BLaER1 (cell line): ENCODE results near the gene RBBP4.
"Not testable (repeated sequence)": the region's sequence is repeated elsewhere in the genome, so short reads cannot be mapped to it uniquely, and the experiment has no call there.

Source experiments
- H3K27ac ChIP-seq: shearing (Covaris generic); formaldehyde crosslinking; 2 replicates; pipeline ENCODE4 v1.8.1; 2022
- H3K27me3 ChIP-seq: shearing (Covaris generic); formaldehyde crosslinking; 2 replicates; pipeline ENCODE4 v1.8.1; 2022
- H3K36me3 ChIP-seq: shearing (Covaris generic); formaldehyde crosslinking; 2 replicates; pipeline ENCODE4 v1.8.1; 2022
- H3K4me1 ChIP-seq: shearing (Covaris generic); formaldehyde crosslinking; 2 replicates; pipeline ENCODE4 v1.8.1; 2022
- H3K4me2 ChIP-seq: shearing (Covaris generic); formaldehyde crosslinking; 2 replicates; pipeline ENCODE4 v1.8.1; 2022
- H3K4me3 ChIP-seq: shearing (Covaris generic); formaldehyde crosslinking; 2 replicates; pipeline ENCODE4 v1.8.1; 2022
- H3K9ac ChIP-seq: shearing (Covaris generic); formaldehyde crosslinking; 2 replicates; pipeline ENCODE4 v1.8.1; 2022
- H3K9me3 ChIP-seq: shearing (Covaris generic); formaldehyde crosslinking; 2 replicates; pipeline ENCODE4 v1.8.1; 2022
- H4K20me1 ChIP-seq: shearing (Covaris generic); formaldehyde crosslinking; 2 replicates; pipeline ENCODE4 v1.8.1; 2022
- Cebpa-rat ChIP-seq: shearing (Covaris generic); IDR thresholded peaks from 2 replicates; pipeline ENCODE4 v1.8.1; 2022

RBBP4 gene

DNA sequence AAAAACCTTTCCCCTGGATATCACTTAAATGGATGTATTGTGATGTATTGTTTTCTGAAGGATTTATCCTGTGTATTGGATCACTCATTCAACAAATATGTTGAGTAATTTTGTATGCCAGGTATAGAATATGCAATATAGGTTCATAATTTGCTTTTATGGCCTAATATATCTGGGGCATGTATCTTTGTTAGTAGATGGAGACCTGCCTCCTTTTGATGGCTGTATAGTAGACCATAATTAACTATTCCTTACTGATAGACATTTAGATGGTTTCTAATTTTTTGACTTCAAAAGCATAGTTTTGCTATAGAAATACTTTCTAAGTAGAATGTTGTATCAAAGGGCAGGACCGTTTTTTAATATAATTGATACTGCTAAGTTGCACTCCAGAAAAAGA, 8.6 kb downstream of the RBBP4 start:
- H3K9me3 ChIP-seq, result no peaks in the 10 kb centered on the region
- peaks cover 24% of the 10 kb centered on the region for H3K4me1 ChIP-seq
- no peak overlapping the region for H3K27ac ChIP-seq
- H3K4me2 ChIP-seq, result no peak overlapping the region
- H3K27me3 ChIP-seq, result no peaks in the 10 kb centered on the region
- H3K9ac ChIP-seq, result no peak overlapping the region
- H3K4me3 ChIP-seq, result no peak overlapping the region
- H4K20me1 ChIP-seq, result peaks cover 96% of the 10 kb centered on the region
- H3K36me3 ChIP-seq, result peaks cover 97% of the 10 kb centered on the region
- no peak for TF ChIP-seq Cebpa-rat

GRCh38 chr1:32665915-32666314, 14.9 kb downstream of the RBBP4 start:
- no peak for TF ChIP-seq Cebpa-rat
- peaks cover 100% of the 10 kb centered on the region for H3K36me3 ChIP-seq

DNA sequence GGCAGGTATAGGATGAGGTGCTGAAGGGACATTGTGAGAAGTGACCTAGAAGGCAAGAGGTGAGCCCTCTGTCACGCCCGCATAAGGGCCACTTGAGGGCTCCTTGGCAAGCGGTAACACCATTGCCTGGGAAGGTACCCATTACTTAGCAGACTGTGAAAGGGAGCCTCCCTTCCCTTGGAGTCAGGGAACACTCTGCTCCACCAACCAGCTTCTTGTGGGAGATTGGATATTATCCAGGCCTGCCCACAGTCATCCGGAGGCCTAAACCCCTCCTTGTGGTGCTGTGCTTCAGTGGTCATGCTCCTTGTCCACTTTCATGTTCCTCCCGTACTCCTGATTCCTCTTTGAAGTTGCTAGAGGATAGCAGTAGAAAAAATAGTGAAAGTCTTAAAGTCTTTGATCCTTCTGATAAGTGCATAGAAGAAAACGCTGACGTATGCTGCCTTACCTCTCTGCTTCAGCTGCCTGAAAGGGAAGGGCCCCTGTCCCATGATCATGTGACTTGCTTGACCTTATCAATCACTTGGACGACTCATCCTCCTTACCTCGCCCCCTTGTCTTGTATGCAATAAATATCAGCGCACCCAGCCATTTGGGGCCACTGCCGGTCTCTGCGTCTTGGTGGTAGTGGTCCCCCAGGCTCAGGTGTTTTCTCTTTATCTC, 16.0 kb downstream of the RBBP4 start:
- Histone ChIP-seq H3K36me3 (peaks cover 100% of the 10 kb centered on the region), H4K20me1 (peaks cover 96% of the 10 kb centered on the region), H3K4me3 (no peak overlapping the region), H3K9ac (no peak overlapping the region), H3K27ac (no peak overlapping the region), H3K4me1 (no peaks in the 10 kb centered on the region), H3K4me2 (no peak overlapping the region), H3K9me3 (no peaks in the 10 kb centered on the region), H3K27me3 (no peaks in the 10 kb centered on the region)
- TF ChIP-seq Cebpa-rat, result no peak

More at GRCh38 chr1:32665915-32666314, 14.9 kb downstream of the RBBP4 start:
- Histone ChIP-seq H3K4me2 (no peak overlapping the region), H3K9me3 (no peaks in the 10 kb centered on the region), H3K4me3 (no peak overlapping the region), H3K9ac (no peak overlapping the region), H3K4me1 (no peaks in the 10 kb centered on the region), H3K27me3 (no peaks in the 10 kb centered on the region), H4K20me1 (peaks cover 96% of the 10 kb centered on the region), H3K27ac (no peak overlapping the region)

DNA sequence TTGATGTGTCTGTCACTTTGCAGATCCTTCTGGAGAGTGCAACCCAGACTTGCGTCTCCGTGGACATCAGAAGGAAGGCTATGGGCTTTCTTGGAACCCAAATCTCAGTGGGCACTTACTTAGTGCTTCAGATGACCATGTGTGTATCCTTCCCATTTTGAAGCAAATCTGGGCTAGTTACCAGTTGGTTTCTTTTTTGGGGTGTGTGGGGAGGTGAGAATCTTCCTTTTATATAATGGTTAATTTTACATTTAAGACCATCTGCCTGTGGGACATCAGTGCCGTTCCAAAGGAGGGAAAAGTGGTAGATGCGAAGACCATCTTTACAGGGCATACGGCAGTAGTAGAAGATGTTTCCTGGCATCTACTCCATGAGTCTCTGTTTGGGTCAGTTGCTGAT, 17.7 kb downstream of the RBBP4 start:
- peaks cover 96% of the 10 kb centered on the region for H4K20me1 ChIP-seq
- not testable (repeated sequence) for H3K9me3 ChIP-seq, H3K9ac ChIP-seq, H3K27me3 ChIP-seq, H3K4me1 ChIP-seq, H3K27ac ChIP-seq, H3K4me3 ChIP-seq, H3K4me2 ChIP-seq
- peaks cover 100% of the 10 kb centered on the region for H3K36me3 ChIP-seq

DNA sequence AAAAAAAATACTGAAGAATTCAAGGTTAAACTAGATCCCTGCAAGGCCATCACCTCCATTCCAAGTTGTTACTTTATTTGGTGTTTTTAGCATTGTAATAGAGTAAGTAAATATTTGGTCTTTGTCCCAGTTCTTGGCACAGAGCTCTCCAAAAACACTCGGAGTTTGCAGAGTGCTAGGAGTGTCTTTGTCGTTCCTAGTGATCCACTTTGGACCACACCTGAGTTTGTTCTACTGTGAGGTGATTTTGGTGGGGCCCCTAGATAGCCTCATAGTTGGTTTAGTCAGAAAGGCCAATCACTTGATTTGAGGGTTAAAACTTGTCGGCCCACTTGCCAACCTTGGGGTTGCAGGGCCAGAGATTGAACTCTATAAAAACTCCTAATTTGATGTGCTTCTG, 25.9 kb downstream of the RBBP4 start:
- no peak overlapping the region for H3K4me3 ChIP-seq
- no peak overlapping the region for H3K9ac ChIP-seq
- H3K4me2 ChIP-seq, result no peak overlapping the region
- TF ChIP-seq Cebpa-rat, result no peak
- no peaks in the 10 kb centered on the region for H3K9me3 ChIP-seq
- no peaks in the 10 kb centered on the region for H3K4me1 ChIP-seq
- no peak overlapping the region for H3K27ac ChIP-seq
- no peaks in the 10 kb centered on the region for H3K27me3 ChIP-seq
- peaks cover 97% of the 10 kb centered on the region for H3K36me3 ChIP-seq
- H4K20me1 ChIP-seq, result peaks cover 72% of the 10 kb centered on the region

DNA sequence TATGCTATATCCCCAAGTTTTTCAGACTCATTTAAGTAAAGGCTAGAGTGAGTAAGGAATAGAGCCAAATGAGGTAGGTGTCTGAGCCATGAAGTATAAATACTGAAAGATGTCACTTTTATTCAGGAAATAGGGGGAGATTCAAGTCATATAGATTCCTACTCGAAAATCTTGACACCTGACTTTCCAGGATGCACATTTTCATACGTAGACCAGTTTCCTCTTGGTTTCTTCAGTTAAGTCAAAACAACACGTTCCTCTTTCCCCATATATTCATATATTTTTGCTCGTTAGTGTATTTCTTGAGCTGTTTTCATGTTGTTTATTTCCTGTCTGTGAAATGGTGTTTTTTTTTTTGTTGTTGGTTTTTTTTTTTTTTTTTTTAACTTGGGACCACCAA, 29.0 kb downstream of the RBBP4 start:
- not testable (repeated sequence) for H3K27ac ChIP-seq, H3K4me3 ChIP-seq, H3K4me1 ChIP-seq, H3K27me3 ChIP-seq, H3K4me2 ChIP-seq, H3K9ac ChIP-seq, H3K9me3 ChIP-seq
- Histone ChIP-seq H3K36me3 (peaks cover 97% of the 10 kb centered on the region), H4K20me1 (peaks cover 52% of the 10 kb centered on the region)

DNA sequence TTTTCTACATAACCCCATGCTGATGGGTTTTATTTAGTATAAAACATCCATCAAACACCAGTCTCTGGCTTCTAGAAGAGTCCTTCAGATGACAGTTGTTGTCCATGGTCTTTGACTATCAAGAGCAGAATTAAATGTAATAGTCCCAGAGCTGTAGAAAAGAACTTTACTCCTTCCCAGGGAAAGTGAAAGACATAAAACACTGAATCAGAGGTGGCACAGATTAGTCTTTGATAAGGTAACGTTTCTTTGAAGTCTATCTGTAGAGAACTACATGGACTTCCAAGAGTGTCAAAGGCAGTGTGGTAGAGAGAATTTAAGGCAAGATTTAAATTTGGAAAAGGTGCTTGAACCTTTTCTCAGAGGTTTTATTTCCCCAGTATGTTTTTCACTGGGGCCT, 29.6 kb downstream of the RBBP4 start:
- H3K27ac ChIP-seq, result no peak overlapping the region
- H3K27me3 ChIP-seq, result no peaks in the 10 kb centered on the region
- no peak overlapping the region for H3K4me2 ChIP-seq
- H3K9ac ChIP-seq, result no peak overlapping the region
- H3K4me1 ChIP-seq, result no peaks in the 10 kb centered on the region
- no peak for TF ChIP-seq Cebpa-rat
- H3K4me3 ChIP-seq, result no peak overlapping the region
- peaks cover 49% of the 10 kb centered on the region for H4K20me1 ChIP-seq
- no peaks in the 10 kb centered on the region for H3K9me3 ChIP-seq
- H3K36me3 ChIP-seq, result peaks cover 97% of the 10 kb centered on the region

- no peaks in the 10 kb centered on the region for H3K27me3 ChIP-seq
- H3K9me3 ChIP-seq, result no peaks in the 10 kb centered on the region
- no peak overlapping the region for H3K4me3 ChIP-seq
- no peak for TF ChIP-seq Cebpa-rat
- H3K9ac ChIP-seq, result no peak overlapping the region
- peaks cover 44% of the 10 kb centered on the region for H4K20me1 ChIP-seq
- no peaks in the 10 kb centered on the region for H3K4me1 ChIP-seq
- no peak overlapping the region for H3K27ac ChIP-seq
- H3K4me2 ChIP-seq, result no peak overlapping the region
- H3K36me3 ChIP-seq, result peaks cover 97% of the 10 kb centered on the region
Measured at GRCh38 chr1:32681509-32681908, 30.5 kb downstream of the RBBP4 start.

DNA sequence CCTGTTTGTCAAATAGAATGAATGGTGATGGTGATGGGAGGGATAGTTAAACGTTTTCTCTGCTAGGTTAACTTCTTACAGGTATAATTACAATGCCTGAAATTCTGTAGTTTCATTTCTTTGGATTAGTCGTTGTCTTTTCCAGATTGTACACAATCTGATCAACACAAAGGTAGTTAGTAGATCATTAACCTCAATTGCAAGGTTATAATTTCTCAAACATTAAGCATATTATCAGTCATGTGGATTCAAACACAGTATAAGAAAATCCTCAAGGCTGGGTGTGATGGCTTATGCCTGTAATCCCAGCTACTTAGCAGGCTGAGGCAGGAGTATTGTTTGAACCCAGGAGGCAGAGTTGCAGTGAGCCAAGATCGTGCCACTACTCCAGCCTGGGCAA, 31.0 kb downstream of the RBBP4 start:
- H4K20me1 ChIP-seq, result peaks cover 39% of the 10 kb centered on the region
- no peak overlapping the region for H3K27ac ChIP-seq
- H3K36me3 ChIP-seq, result peaks cover 96% of the 10 kb centered on the region
- H3K4me1 ChIP-seq, result no peaks in the 10 kb centered on the region
- H3K27me3 ChIP-seq, result no peaks in the 10 kb centered on the region
- H3K9ac ChIP-seq, result no peak overlapping the region
- TF ChIP-seq Cebpa-rat, result no peak
- H3K4me2 ChIP-seq, result no peak overlapping the region
- H3K9me3 ChIP-seq, result no peaks in the 10 kb centered on the region
- no peak overlapping the region for H3K4me3 ChIP-seq

GRCh38 chr1:32683397-32683796, 32.4 kb downstream of the RBBP4 start:
- Histone ChIP-seq H3K4me2 (no peak overlapping the region), H3K9me3 (no peaks in the 10 kb centered on the region), H4K20me1 (peaks cover 25% of the 10 kb centered on the region), H3K9ac (no peak overlapping the region), H3K27ac (no peak overlapping the region), H3K27me3 (no peaks in the 10 kb centered on the region), H3K4me3 (no peak overlapping the region), H3K4me1 (no peaks in the 10 kb centered on the region), H3K36me3 (peaks cover 82% of the 10 kb centered on the region)
- TF ChIP-seq Cebpa-rat, result no peak

GRCh38 chr1:32684167-32684811, 33.3 kb downstream of the RBBP4 start:
- H3K27ac ChIP-seq, result no peak overlapping the region
- H3K9ac ChIP-seq, result no peak overlapping the region
- H3K4me3 ChIP-seq, result no peak overlapping the region
- no peak for TF ChIP-seq Cebpa-rat
- H4K20me1 ChIP-seq, result peaks cover 18% of the 10 kb centered on the region; the same call in 1 of the 2 replicates
- H3K9me3 ChIP-seq, result no peaks in the 10 kb centered on the region
- H3K4me2 ChIP-seq, result no peak overlapping the region
- H3K27me3 ChIP-seq, result no peaks in the 10 kb centered on the region
- peaks cover 74% of the 10 kb centered on the region for H3K36me3 ChIP-seq
- no peaks in the 10 kb centered on the region for H3K4me1 ChIP-seq
